GM18907 (cell line): Measurements from ENCODE around the gene PIK3R4.
A peak's percentile ranks its signal among the peaks of the same experiment; 100 is the strongest.

Experiments
- ATAC-seq: cut with Tn5 transposase; IDR thresholded peaks from one replicate; pipeline ENCODE4 v1.9.1; 2021; ENCODE audit warnings: mild to moderate bottlenecking, moderate library complexity; ENCODE audit not compliant: unreplicated experiment

Gene PIK3R4

DNA sequence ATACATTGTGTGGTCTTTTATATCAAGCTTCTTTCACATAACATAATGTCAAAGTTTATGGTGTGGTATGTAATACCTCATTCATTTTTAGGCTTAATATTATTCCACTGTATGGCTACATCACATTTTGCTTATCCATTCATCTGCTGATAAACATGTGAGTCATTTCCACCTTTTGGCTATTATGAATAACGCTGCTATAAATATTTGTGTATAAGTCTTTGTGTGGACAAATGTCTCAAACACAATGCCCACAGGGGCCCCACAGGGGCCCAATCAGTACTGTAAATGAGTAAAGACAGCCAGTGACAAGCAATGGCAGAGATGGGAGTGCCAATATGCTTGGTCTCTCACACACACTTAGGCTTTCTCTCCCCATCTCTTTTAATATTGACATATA is 54.2 kb downstream of the PIK3R4 start:
- no peak for ATAC-seq

DNA sequence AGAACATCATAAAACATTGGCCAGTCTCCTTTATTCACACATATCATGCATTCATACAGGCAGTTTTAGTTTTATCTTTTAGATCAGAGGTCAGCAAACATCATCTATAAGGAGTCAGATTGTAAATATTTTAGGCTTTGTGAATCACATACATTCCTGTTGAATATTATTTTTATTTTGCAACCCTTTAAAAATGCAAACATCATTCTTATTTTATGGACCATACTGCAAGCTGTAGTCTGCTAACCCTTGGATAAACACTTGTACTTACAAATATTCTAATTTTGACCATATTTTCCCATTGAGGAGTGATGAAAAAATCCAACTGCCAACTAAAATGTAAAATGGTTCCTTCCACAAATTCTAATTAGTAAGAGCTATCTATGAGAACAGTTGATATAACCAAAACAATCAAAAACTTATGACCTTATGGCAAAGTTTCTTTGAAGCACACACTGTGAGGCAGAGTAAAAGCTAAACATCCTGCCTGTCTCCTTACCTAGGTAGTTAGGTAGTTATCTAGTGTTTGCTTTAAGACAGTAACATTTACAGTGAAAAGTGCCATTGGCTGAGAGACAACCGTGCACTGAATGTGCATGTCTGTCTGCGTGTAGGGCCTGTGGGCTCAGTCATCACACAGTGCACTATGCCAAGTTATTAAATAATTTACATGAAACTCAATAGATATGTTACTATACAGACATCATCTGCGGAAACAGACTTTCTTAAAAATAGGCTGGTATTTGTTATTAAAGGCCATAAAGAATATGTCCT is 57.7 kb downstream of the PIK3R4 start:
- no peak for ATAC-seq

GRCh38 chr3:130688015-130688688 is 58.5 kb downstream of the PIK3R4 start:
- ATAC-seq, result peak; percentile 53

GRCh38 chr3:130687327-130687726 is 59.3 kb downstream of the PIK3R4 start:
- no peak for ATAC-seq

DNA sequence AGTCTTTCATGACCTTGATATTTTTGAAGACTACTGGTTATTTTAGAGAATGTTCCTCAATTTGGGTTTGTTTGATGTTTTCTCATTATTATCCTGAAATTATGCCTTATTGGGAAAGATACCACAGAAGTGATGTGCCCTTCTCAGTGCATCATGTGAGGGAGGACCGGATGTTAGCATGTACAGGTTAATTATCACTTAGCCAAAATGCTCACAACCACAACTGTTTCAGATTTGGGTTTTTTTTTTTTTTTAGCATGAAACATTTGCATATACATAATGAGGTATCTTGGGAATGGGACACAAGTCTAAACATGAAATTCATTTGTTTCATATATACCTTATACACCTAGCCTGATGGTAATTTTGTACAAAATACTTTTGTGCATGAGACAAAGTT is 59.8 kb downstream of the PIK3R4 start:
- ATAC-seq, result peak; percentile 58

GRCh38 chr3:130682131-130682530 is 64.5 kb downstream of the PIK3R4 start:
- ATAC-seq, result no peak

DNA sequence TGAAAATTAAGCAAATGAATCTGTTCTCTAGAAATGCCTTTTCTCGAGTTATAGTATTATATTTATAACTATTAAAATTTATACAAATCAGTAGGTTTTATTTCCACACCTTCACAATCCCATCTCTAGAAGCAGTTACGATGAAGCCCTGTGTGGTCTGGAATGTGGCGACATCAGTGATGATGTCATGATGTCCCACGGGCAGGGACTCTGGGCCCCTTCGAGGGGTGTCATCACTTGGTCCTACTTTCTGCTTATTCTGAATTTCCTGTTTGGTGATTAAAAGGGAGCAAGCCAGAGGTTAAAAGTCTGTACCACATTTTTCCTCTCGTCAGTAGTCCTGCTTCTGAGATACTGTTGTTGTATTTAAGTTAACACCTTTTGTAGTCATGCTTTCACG is 67.4 kb downstream of the PIK3R4 start:
- ATAC-seq, result no peak

DNA sequence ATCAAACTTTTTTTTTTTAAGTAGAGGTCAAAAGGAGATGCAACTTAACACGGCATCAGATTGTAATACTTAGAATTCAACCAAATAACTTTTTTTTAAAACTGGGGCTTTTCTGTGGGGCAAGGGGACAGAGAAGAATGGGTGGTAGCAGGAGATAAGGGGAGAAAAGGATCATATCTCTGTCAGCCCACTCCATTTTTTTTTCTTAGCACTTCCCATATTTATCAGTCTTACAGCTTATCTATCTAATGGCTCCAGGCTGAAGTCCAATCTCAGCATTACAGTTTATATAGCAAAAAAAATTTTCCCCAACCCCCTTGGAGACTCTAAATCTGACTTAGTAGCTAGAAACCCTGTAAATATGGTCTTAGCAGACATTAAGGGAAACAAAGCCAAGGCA is 69.3 kb downstream of the PIK3R4 start:
- ATAC-seq, result no peak

DNA sequence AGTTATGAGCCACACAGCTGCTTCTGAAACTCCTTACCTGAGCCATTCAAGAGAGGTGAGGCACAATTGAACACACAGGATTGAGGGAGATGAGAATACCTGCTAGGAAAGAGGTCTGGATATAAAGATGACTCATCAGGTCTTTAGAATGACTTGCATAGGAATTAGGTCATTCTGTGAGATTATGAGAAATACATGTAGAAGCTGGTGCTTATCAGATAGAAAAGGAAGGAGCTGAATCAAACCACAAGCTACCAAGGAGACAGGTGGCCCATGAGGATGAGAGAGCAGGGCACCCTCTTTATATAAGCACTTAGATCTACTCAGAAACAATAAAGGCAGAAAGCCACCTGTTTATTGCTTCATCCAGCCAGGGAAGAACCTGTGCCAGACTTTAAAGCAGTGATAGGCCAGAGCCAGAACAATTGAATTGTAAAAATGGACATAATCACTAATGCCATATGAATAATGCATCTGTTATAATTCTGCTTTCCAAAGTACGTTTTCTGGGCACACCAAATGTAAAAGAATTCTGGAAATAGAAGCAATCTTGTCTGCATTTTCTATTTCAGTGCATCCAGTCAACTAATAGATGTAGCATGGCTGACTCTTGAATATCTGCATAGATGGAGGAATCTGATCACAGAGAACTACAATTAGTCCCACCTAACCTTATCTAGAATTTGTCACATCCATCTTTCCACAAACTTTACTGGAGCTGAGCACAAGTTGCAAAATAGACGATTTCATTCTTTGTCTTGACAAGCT is 74.9 kb downstream of the PIK3R4 start:
- ATAC-seq, result no peak

DNA sequence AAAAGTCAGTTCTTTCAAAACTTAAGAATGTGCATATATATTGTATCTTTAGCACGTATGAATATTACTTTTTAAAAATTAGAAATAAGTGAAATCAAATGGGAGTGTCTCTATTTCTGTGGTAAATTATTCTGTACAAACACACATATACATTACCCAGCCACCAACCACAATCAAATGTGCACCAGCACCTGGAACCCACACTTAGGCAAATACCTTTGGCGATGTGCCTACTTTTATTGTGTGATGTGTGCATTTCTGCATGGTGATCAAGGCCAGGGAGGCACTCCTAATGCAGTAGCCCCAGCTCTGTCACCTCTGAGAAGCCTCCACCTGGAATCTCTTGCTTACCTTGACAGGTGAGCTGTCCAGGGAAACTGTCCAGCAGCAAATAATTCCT is 76.9 kb downstream of the PIK3R4 start:
- no peak for ATAC-seq

- no peak for ATAC-seq
Measured at GRCh38 chr3:130663092-130663491, 83.5 kb downstream of the PIK3R4 start.

- no peak for ATAC-seq
Measured at GRCh38 chr3:130662501-130662996, 84.1 kb downstream of the PIK3R4 start.

DNA sequence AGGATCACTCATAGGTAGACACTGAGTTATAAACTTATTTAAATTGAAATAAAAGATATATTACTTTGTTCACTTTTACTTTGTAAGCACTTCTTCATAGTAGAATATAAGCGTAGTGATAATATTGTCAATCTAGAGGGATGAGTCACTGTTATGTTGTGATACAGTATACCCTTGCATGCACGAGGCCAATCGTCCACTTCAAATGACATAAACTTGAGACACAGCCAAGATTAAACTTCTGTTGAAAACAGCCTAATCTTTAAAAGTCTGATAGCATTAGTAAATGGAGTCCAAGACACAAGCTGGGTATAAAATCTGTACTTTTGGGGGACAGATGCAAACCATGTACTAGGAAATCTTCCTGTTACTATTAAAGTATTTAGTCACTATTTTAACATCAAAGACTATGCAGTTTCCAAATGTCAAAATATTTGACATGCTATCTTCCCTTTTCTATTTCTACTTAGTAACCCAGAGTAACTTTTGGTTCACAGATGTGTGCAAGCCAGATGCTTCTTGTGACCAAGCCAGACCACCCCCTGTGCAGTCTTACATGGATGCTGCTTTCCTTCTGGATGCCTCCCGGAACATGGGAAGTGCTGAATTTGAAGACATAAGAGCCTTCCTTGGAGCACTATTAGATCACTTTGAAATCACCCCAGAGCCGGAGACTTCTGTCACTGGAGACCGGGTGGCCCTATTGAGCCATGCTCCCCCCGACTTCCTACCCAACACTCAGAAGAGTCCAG is 85.3 kb downstream of the PIK3R4 start:
- ATAC-seq, result no peak

DNA sequence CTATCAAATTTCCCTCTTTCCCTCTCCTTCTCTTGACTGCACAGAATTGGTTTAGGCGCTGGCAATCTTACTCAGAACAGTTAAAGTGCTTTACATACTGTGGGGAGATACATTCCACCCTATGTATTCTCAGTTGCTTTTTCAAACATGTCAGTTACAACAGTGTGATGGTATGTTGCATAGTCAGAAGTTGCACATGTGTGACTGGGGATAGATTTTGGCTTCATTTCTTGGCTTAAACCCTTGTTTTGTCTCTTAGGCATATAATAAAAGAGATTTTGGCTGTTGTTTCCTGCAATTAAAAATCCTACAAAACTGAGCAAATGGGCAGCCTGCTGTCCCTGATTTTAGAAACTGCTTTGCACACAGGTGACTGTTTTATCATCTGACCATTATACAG is 86.7 kb downstream of the PIK3R4 start:
- no peak for ATAC-seq

DNA sequence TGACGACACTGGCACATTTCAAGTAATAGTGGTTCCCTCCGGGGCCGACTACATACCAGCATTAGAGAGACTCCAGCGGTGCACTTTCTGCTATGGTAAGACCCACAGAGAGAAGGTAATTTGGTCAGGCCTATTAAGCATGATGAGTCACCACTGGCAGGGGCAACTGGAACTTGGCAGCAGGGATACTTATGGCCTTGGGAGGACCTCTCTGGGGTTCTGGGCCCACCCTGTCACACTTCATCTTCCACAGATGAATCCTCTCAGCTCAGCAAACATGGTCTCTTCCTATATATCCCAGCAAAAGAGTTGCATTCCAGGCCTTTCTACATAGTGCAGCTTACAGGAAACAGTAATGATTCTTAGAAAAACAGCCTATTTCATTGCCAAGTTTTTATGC is 88.0 kb downstream of the PIK3R4 start:
- ATAC-seq, result no peak

GRCh38 chr3:130656627-130657026 is 90.0 kb downstream of the PIK3R4 start:
- no peak for ATAC-seq

GRCh38 chr3:130654921-130655320 is 91.7 kb downstream of the PIK3R4 start:
- no peak for ATAC-seq

DNA sequence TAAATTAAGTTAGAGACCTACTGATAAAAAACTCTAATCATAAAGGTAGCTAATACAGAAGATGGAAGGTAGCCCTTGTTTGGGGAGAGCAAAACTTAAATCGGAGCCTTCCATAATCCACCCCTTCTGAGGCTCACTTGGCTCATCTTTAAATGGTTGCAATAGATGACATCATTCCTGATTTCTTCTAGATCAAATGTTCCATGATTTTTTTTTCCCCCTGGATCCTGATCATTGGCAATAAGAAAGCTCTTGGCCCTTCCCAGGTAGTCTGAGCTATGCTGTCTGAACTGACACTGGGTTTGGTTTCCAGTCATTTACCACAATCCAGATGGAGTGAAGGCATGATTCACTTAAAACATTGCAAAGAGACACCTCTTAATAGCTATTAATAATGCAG is 92.5 kb downstream of the PIK3R4 start:
- no peak for ATAC-seq

DNA sequence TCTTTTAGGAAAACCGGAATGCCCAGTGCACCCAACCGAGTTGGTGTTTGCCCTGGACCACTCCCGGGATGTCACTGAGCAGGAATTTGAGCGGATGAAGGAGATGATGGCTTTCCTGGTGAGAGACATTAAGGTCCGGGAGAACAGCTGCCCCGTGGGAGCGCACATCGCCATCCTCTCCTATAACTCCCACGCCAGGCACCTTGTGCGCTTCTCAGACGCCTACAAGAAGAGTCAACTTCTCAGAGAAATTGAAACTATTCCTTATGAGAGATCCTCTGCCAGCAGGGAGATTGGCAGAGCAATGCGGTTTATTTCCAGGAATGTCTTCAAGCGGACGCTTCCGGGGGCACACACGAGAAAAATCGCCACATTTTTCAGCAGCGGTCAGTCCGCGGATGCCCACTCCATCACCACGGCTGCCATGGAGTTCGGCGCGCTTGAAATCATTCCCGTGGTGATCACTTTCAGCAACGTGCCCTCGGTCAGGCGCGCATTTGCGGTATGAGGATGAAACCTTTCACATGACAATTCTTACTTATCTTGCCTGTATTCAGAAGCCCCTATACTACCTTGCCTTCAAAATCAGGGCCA is 97.5 kb downstream of the PIK3R4 start:
- no peak for ATAC-seq

- ATAC-seq, result no peak
Measured at GRCh38 chr3:130648293-130648692, 98.3 kb downstream of the PIK3R4 start.

GRCh38 chr3:130645261-130645660 is 101.4 kb downstream of the PIK3R4 start:
- ATAC-seq, result no peak
